HUDEP-2 (cell line): ENCODE data around the gene PHLPP1.
"Not testable (repeated sequence)": the region's sequence is repeated elsewhere in the genome, so short reads cannot be mapped to it uniquely, and the experiment has no call there.

Source experiments
- DNase-seq, 76 experiments: peaks; one replicate each; lab custom pipeline; 2025; ENCODE audit not compliant: unreplicated experiment in 76 of 76; lab: John Stamatoyannopoulos, UW

Gene PHLPP1

GRCh38 chr18:62715436-62715758 is at the start of gene PHLPP1:
PHLPP1 (plus strand) TSS chr18:62715541; CDS start chr18:62715684, 143 bp downstream.
- peak in 2 of 76 experiments; percentile 46 to 83 for DNase-seq

- no peak for DNase-seq
Measured at GRCh38 chr18:62669225-62669624, 46.1 kb upstream of the PHLPP1 start.

- DNase-seq, result no peak
Measured at GRCh38 chr18:62670573-62670972, 44.8 kb upstream of the PHLPP1 start.

- no peak for DNase-seq
Measured at GRCh38 chr18:62672600-62672999, 42.7 kb upstream of the PHLPP1 start.

DNA sequence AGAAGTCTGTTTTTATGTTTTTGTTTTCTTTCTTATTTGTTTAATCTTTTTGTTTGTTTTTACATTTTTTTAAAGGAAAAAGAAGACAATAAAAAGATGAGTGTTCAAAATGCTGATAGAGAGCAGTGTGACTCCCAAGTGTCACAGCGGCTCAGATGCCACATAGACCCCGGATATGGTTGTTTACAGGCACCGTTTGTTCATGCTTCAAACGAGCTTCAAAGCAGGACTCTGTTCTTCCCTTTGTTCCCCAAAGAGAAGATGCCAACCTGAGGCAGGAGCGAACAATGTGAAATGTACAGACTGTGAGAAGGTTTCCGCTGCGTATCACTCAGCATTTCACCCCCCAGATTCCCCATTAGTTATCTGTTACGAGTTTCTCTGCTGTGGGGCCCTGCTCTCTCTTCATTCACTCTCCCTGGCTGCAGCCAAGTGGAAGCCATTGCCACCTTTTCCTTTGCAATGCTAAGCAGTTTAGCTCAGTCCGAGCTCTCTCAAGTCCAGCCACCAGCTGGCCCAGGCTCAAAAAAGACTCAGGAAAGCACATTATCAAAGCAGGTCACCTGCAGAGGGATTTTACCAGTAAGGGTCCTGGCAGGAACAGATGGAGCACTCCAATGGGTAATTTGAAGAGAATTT is 36.4 kb upstream of the PHLPP1 start:
- DNase-seq, result no peak

DNA sequence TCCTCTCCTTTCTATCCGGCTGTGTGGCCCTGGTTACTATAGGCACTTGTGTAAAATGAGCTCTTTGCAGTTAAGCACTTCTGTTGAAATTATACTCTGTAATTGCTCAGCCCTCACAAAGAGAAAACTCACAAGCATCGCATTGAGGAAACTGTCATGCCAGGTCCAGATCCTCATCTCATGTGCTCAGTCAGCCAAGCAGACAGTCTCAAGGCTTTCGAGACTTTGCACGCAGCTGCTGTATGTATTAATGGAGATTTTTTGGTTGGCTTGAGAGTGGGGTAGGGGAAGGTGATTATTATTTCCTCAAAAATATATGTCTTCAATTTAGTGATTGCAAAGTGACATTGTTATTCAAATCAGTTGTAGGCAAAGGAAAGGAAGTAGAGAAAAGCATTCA is 33.0 kb upstream of the PHLPP1 start:
- DNase-seq, result no peak

DNA sequence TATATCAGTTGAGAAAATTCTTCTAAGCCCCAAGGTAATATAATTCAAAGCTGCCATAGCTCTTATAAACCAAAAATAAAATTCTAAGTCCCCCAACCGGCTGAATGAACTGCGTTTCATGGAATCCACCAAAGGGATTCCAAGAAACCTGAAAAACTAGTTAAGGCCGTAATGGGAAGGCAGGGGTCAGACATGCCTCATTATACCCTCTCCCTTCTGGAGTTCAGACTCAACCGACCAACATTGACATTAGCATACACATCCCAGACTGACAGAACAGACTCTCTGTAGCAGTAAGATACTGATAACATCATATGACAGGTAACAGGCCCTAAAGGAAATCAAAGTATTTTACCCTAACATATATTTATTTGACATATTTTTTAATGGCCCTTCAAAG is 31.4 kb upstream of the PHLPP1 start:
- DNase-seq, result no peak

GRCh38 chr18:62688743-62689317 is 26.5 kb upstream of the PHLPP1 start:
- DNase-seq, result no peak

DNA sequence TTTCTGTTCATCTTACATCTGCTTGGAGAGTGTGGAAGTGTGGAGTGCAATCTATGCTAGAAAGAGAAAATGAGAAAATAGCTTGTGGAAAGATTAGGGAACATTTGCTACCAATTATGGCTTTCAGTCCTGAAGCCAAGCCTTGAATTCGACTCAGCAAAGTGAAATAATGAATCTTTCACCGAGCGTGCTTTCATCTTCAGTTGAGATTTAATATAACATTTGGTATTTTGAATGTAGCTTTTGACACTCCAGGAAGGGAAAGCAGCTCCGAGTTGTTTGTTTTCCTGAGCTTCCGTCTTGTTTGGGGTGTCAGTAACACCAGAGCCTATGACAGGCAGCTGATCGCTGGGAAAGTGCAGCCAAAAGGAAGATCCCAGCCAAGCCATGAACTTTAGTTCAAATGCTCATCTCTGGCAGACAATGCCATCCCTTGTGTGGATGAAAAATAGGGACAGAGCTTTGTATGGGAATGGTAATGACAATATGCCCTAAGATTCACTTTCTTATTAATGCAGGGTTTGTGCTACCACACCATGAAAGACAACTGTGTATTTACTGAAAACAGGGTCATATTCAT is 25.0 kb upstream of the PHLPP1 start:
- DNase-seq, result no peak

- DNase-seq, result no peak
Measured at GRCh38 chr18:62693659-62694058, 21.7 kb upstream of the PHLPP1 start.

GRCh38 chr18:62697636-62698035 is 17.7 kb upstream of the PHLPP1 start:
- no peak for DNase-seq

DNA sequence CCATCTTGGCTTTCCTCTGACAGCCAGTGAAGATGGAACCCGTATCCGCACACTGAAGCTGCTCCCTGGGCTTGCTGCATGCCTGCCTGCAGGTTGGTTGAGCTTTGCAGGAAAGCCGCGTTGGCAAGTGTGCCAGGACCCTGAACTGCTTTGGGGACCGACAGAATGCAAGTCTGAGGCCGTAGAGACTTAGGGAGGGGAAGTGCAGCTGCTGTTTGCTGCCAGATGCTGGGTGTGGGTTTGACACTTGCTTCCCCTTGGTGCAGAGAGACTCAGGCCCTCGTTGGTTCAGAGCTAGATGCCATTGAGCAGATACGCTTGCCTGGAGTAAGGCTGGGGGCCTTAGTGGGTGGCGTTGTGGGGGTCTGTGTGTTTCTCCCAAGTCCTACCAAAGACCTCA is 13.1 kb upstream of the PHLPP1 start:
- no peak for DNase-seq

DNA sequence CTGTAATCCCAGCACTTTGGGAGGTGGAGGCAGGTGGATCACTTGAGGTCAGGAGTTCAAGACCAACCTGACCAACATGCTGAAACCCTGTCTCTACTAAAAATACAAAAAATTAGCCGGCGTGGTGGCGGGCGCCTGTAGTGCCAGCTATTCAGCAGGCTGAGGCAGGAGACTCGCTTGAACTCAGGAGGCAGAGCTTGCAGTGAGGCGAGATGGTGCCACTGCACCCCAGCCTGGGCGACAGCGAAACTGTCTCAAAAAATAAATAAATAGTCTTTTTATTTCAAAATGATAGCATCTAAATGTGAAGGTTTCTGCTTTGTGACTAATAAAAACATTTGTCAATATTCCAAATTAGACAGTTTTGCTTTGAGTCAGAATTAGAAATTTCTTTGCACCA is 8.5 kb upstream of the PHLPP1 start:
- DNase-seq, result not testable (repeated sequence)

GRCh38 chr18:62709908-62710307 is 5.4 kb upstream of the PHLPP1 start:
- not testable (repeated sequence) for DNase-seq

GRCh38 chr18:62710417-62710816 is 4.9 kb upstream of the PHLPP1 start:
- no peak for DNase-seq

DNA sequence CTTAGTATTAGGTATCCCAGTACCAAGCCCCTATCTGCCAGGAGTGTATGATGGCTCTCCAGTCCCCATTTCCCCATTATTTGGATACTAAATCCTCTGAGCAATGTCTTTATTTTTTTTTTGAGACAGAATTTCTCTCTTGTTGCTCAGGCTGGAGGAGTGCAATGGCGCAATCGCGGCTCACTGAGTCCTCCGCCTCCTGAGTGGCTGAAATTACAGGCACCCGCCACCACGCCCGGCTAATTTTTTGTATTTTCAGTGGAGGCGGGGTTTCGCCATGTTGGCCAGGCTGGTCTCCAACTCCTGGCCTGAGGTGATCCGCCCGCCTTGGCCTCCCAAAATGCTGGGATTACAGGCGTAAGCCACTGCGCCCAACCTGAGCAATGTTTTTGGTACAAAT is 3.6 kb upstream of the PHLPP1 start:
- no peak for DNase-seq

DNA sequence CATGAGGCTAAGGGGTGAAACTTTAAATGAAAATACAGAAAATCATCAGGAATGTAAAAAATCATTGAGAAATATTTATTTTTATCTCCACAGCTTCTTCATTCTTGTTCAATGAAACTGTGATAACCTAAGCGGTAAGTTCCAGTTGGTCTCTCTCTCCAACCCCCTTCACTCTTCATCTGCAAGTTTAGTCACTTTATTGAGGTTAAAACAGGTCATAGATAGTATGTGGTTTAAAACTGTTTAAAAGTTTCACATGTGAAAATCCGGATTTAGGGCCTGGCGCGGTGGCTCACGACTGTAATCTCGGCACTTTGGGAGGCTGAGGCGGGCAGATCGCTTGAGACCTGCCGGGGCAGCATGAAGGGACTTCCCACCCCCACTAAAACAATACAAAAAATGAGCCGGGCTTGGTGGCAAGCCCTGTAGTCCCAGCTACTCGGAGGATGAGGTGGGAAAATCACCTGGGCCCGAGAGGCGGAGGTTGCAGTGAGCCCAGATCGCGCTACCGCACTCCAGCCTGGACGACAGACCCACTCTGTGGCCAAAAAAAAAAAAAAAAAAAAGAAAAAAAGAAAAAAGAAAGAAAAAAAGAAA is 1.6 kb upstream of the PHLPP1 start:
- DNase-seq, result no peak

DNA sequence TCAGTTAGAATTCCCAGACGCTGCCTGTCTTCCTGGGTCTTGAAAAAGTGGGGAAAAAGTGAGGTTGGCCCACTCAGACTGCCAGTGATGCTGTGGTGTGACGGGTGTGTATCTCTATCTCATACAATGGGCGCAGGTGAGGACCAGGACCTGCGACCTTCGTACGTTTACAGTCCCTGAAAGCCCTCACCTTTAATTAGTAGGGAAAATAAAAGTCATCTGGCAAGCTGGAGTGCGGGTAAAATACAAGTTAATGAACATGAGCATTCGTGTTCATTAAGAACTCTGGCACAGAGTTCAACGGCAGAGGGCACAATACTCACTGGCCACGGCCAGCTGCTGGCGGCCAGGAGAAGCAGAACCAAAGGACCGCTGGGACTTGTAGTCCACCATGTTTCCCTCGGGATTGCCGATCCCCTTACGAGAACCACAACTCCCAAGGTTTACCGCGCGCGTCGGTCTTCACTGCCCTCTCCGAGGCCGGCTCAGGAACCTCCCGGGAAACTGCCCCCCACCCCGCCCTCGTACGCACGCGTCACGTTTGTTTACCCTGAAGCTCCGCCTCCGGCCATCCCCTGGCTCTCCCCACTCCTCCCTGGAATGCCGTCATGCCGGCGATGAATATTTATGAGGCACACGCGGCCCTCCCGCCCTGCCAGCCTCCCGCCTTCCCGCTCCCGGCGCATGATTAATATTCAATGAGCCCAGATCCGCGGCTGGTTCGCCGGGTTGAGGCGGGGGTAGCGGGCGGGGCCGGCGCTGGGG is 488 bp upstream of the PHLPP1 start:
- peak; percentile 54 to 100 (median 97) for DNase-seq

DNA sequence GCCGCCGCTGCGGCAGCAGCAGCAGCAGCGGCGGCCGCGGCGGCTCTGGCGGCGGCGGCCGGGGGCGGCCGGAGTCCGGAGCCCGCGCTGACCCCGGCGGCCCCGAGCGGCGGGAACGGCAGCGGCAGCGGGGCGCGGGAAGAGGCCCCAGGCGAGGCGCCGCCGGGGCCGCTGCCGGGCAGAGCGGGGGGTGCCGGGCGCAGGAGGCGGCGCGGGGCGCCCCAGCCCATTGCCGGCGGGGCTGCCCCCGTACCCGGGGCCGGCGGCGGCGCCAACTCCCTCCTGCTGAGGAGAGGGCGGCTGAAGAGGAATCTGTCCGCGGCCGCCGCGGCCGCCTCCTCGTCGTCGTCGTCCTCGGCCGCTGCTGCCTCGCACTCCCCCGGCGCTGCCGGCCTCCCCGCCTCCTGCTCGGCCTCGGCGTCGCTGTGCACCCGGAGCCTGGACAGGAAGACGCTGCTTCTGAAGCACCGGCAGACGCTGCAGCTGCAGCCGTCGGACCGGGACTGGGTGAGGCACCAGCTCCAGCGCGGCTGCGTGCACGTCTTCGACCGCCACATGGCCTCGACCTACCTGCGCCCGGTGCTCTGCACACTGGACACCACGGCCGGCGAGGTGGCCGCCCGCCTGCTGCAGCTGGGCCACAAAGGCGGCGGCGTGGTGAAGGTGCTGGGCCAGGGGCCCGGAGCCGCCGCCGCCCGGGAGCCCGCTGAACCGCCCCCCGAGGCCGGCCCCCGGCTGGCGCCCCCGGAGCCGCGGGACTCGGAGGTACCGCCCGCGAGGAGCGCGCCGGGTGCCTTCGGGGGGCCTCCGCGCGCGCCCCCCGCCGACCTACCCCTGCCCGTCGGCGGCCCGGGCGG is 646 bp downstream of the PHLPP1 start:
- DNase-seq, result peak in 33 of 76 experiments; percentile 3 to 47 (median 17)

GRCh38 chr18:62716619-62717168 is 1.4 kb downstream of the PHLPP1 start:
- peak in 1 of 76 experiments; percentile 4 for DNase-seq
